ENCODE results near the gene CUTC.

CUTC gene

GRCh38 chr10:99782447-99783286 is 50.6 kb downstream of the CUTC start, which contains the start of gene ABCC2:
ABCC2 (plus strand) TSS chr10:99782640; CDS start chr10:99782845, 205 bp downstream.
- no peak for DNase-seq (ENCODE audit: low spot score)

DNA sequence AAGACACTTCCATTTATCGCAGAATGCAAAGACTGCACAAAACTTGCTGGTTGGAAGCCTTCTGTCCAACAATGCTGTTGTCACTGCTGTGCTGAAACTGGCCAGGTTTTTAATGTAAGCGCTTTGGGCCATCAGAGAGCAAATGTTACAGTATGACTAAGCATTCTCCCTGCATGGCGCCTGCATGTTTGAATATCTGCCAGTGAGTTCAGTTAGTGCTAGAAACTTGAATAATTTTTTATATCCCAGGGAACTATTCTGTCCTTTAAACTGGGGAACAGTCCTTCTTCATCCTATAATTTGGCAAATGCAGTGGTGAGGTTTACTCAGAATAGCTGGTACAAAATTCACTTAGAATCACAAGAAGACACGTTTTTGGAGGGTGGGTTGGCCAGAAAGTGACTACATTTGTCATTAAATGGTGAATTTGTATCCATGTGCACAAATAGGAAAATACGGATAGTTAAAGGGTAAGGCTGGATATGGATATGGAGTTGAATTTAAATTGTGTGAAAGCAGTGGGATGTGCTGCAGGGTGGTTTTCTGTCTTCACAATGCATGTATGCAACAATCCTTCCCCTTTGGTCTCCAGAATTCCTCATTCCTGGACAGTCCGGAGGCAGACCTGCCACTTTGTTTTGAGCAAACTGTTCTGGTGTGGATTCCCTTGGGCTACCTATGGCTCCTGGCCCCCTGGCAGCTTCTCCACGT is 52.1 kb downstream of the CUTC start:
- DNase-seq (ENCODE audit: low spot score), result no peak

DNA sequence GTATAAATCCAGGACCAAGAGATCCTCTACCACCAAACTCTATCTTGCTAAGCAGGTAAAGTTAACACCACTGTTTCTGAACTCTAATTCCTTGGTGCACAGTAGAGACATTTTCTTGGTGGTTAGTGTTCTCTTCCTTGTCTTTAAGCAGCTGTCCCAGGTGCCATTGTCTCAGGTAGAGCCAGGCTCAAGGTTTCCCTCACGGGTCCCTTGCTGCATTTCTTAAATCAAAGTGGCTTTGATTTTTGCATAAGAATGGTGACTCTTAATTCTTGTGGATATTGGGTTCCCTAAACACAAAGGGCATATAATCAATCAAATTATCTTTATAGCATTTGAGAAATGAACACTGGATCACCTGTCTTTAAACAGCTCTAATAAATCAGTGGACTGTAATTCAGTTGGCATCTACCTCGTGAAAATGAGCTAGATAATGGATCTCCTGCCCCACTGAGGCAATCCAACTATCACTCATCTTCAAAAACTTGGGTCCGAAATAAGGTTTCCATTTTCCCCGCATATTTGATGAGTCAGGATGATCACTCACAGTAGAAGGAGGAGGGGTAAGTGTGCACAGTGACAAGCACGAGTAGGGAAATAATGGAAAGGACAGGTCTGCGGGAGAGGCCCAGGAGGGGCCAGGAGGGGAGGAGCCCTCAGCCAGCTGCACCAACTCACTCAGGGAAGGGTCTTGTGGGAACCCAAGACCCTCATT is 52.9 kb downstream of the CUTC start:
- DNase-seq (ENCODE audit: low spot score), result no peak

GRCh38 chr10:99785646-99786045 is 53.6 kb downstream of the CUTC start:
- no peak for DNase-seq (ENCODE audit: low spot score)

- no peak for DNase-seq (ENCODE audit: low spot score)
These were observed 55.3 kb downstream of the CUTC start for GRCh38 chr10:99787311-99787710.

DNA sequence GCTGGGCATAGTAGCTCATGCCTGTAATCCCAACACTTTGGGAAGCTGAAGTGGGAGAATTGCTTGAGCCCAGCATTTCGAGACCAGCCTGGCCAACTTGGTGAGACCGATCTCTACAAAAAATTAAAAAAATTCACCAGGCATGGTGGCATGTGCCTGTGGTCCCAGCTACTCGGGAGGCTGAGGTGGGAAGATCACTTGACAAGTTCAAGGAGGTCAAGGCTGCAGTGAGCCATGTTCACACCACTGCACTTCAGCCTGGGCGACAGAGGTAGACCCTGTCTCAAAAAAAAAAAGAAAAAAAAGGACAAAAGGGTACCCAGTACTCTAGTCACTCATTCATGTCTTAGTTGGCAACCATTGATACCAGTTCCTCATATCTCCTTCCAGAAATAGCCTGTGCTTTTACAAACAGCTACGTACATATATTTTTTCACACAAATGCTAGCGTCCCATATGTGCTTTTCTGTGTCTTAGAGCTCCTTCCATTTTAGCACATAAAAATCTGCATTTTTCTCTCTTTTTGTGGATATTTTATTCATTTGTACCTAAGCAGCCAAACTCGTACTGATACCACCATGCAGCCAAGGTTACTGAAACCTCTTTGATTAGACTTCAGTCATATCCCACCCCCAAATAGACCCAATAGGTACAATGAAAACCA is 55.9 kb downstream of the CUTC start:
- DNase-seq (ENCODE audit: low spot score), result no peak

- peak; percentile 29 for DNase-seq (ENCODE audit: low spot score)
These were observed 56.7 kb downstream of the CUTC start for GRCh38 chr10:99788598-99789256.

DNA sequence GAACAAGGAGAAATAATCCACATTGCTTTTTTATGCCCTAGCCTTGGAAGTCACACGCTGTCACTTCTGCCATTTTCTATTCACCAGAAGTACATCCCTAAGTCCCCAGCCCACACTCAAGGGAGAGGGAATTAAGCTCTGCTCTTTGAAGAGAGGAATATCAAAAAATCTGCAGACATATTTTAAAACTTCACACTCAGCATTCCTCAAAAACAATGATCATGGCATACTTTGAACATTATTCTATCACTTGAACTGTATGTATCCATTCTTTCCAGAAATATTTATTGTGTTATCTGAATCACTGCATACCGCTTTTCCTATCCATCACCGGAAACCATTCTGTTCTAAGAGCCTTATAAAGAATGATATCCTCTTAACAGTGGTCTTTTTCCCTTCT is 59.8 kb downstream of the CUTC start:
- DNase-seq (ENCODE audit: low spot score), result no peak

GRCh38 chr10:99793819-99794218 is 61.8 kb downstream of the CUTC start:
- no peak for DNase-seq (ENCODE audit: low spot score)

- no peak for DNase-seq (ENCODE audit: low spot score)
These were observed 64.9 kb downstream of the CUTC start for GRCh38 chr10:99796928-99797327.

DNA sequence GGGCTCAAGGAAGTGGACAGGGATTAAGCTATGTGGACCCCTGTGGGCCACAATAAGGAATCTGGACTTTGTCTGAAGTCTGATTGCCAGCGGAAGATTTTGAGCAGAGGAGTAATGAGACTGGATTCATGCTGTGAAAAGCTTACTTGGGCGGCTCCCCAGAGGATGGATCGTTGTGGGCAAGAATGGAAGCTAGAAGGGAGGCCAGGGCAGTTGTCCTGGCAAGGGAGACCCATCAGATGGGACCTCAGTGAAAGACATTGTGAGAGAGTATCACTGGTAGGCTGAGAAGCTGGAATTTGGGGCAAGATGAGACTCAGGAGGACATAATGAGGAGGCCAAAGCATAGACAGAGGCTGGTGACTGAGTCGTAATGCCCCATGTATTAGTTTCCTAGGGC is 66.0 kb downstream of the CUTC start:
- DNase-seq (ENCODE audit: low spot score), result no peak

- DNase-seq (ENCODE audit: low spot score), result no peak
These were observed 66.9 kb downstream of the CUTC start for GRCh38 chr10:99798920-99799319.

DNA sequence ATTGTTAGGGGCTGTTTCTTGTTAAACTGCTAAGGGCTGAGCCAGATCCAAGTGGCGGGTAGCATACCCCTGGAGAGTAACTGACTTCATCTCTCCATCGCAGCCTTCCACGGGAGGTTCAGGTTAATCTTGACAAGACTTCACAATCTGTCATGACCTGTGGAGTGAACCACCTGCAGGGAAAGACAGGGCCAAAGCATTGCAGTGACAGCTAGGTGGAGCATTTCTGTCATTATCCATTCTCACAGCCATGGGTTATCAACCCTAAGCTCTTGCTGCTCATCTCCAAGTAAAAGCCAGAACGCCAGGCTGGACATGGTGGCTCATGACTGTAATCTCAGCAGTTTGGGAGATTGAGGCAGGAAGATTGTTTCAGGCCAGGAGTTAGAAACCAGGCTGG is 67.6 kb downstream of the CUTC start:
- no peak for DNase-seq (ENCODE audit: low spot score)

GRCh38 chr10:99804471-99804870 is 72.4 kb downstream of the CUTC start:
- no peak for DNase-seq (ENCODE audit: low spot score)

DNA sequence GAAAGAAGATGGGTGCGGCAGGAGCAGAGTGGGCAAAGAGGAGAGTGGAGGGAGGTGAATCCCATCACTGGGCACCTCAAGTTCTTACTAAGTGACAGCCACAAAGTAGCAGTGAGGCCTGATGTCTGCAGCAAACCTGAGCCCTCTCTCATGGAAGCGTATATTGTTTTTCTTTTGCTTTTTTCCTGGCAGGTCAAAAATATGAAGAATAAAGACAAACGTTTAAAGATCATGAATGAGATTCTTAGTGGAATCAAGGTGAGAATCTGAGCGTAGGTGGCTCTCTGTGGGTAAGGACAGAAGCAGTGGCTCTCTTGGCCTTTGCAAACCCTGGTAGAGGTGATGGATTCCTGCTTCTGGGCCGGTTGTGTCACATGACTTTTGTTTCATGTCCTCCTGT is 73.2 kb downstream of the CUTC start:
- DNase-seq (ENCODE audit: low spot score), result no peak
